Left lung (tissue), 10 donors: ENCODE results near the gene DSCAM. TPM values are rescaled to one million over a fixed set of nuclear protein-coding genes. Genes with fewer than 3 reads are reported as not detected.

Experiments used
- ATAC-seq: fragments of 200-7000 bp; cut with Tn5 transposase; one replicate; pipeline ENCODE4 v1.9.1; 2020; ENCODE audit warnings: moderate library complexity
- DNase-seq, 4 donors: peaks; one replicate each; pipeline ENCODE4 v3.0.0-alpha.2; 2013 to 2020
- H3K27ac ChIP-seq, 2 donors: fragments of 200-600 bp; sonication (generic) in 1 of 2; one replicate each; pipeline versions ENCODE4 v1.5.0 to v1.8.0; 2020 to 2021
- H3K27me3 ChIP-seq, 2 donors: fragments of 200-600 bp; sonication (generic) in 1 of 2; one replicate each; pipeline versions ENCODE4 v1.5.0 to v1.8.0; 2020 to 2021
- H3K36me3 ChIP-seq, 2 donors: fragments of 200-600 bp; sonication (generic) in 1 of 2; one replicate each; pipeline versions ENCODE4 v1.5.0 to v1.8.0; 2020 to 2021
- H3K4me1 ChIP-seq, 2 donors: fragments of 200-600 bp; one replicate each; pipeline ENCODE4 v1.8.0; 2021
- H3K4me3 ChIP-seq, 2 donors: fragments of 200-600 bp; sonication (generic) in 1 of 2; one replicate each; pipeline versions ENCODE4 v1.5.0 to v1.8.0; 2020 to 2021; ENCODE audit warnings: mild to moderate bottlenecking in 1 of 2
- H3K9me3 ChIP-seq, 2 donors: fragments of 200-600 bp; sonication (generic) in 1 of 2; one replicate each; pipeline versions ENCODE4 v1.5.0 to v1.8.0; 2020 to 2021
- intact Hi-C, 2 donors: fragments of 100-400 bp; cut with DNase I; formaldehyde crosslinking; loops; one replicate each; pipeline versions ENCODE4 v1.11.2 to v1.14.2; 2022
- polyA plus RNA-seq, 6 donors: library from polyadenylated mRNA; unstranded; fragments of 120-200 nt; gene quantifications; one replicate each; pipeline ENCODE4 v1.2.1, GENCODE V29; 2013; ENCODE audit not compliant: insufficient read length in 6 of 6
- total RNA-seq, 2 donors: library from RNA; stranded (reverse); fragmentation: NEBNext Ultra II Directional; extraction: Animal tissue kit (Norgen Biotek cat#: 25700); gene quantifications; one replicate each; pipeline ENCODE4 v1.2.1, GENCODE V29; 2021
- TF ChIP-seq, protein P1 (sequence below), 2 donors: fragments of 200-600 bp; sonication (generic) in 1 of 2; IDR thresholded peaks; one replicate each; pipeline versions ENCODE4 v1.5.0 to v1.8.0; 2021; ENCODE audit warnings: antibody characterized with exemption in 2 of 2
- donor health status: DM: no; HTN: yes; CAD: no.
- donor health status: DM: no; HTN: no; CAD: no.

The DSCAM gene
- total and polyA plus RNA-seq, 8 donors, result 0.03 to 0.24 (median 0.07) TPM; not detected in 1

DNA sequence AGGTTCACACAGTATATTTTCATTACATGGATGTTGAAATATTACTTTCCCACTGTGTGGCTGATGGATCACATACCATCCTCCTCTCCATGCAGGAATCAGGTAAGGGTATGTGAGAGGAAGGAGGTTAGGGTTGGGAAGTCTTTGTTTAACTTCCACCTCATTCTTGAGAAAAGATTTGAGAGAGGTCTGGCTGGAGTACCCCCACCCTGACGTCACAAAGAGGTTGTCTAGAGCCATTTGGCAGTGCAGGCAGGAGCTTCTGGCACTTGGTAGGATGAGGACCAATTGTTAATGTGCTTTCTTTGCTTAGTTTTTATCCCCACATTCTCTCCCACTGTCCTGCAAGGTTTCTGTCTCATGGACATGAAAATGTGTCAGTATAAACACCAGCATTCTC lies 356.6 kb downstream of the DSCAM start:
- no peaks in the 10 kb centered on the region for H3K36me3 ChIP-seq
- intact Hi-C loops, result no loop called here
- H3K27me3 ChIP-seq, result no peaks in the 10 kb centered on the region
- no peak for DNase-seq
- ATAC-seq, result peak; percentile 56
- no peak overlapping the region for H3K27ac ChIP-seq
- peaks cover 0 to 25% of the 10 kb centered on the region in 2 donors for H3K9me3 ChIP-seq
- no peak overlapping the region for H3K4me3 ChIP-seq
- TF ChIP-seq, protein P1, sequence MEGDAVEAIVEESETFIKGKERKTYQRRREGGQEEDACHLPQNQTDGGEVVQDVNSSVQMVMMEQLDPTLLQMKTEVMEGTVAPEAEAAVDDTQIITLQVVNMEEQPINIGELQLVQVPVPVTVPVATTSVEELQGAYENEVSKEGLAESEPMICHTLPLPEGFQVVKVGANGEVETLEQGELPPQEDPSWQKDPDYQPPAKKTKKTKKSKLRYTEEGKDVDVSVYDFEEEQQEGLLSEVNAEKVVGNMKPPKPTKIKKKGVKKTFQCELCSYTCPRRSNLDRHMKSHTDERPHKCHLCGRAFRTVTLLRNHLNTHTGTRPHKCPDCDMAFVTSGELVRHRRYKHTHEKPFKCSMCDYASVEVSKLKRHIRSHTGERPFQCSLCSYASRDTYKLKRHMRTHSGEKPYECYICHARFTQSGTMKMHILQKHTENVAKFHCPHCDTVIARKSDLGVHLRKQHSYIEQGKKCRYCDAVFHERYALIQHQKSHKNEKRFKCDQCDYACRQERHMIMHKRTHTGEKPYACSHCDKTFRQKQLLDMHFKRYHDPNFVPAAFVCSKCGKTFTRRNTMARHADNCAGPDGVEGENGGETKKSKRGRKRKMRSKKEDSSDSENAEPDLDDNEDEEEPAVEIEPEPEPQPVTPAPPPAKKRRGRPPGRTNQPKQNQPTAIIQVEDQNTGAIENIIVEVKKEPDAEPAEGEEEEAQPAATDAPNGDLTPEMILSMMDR (IDR thresholded peaks at IDR 0.05), result no peak
- no peaks in the 10 kb centered on the region for H3K4me1 ChIP-seq

DNA sequence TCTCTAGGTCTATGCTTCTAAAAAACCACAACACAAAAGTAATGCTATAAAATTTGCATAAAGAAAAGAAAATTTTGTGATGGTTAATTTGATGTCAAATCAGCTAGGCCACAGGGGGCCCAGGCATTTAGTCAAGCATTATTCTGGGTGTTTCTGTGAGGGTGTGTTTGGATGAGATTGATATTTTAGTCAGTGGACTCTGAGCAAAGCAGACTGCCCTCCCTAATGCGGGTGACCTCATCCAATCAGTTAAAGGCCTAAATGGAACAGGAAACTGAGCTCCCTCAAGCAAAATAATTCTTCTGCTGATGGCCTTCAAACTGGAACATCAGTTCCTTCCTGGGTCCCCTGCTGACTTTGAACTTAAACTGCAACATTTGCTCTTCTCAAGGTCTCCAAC lies 358.0 kb downstream of the DSCAM start:
- H3K27me3 ChIP-seq, result no peaks in the 10 kb centered on the region
- TF ChIP-seq, protein P1 (IDR thresholded peaks at IDR 0.05), result no peak
- no peak overlapping the region for H3K27ac ChIP-seq
- H3K9me3 ChIP-seq, result peaks cover 0 to 25% of the 10 kb centered on the region in 2 donors
- H3K4me3 ChIP-seq, result no peak overlapping the region
- no peaks in the 10 kb centered on the region for H3K4me1 ChIP-seq
- DNase-seq (no peak), ATAC-seq (no peak)
- H3K36me3 ChIP-seq, result no peaks in the 10 kb centered on the region
- intact Hi-C loops, result no loop called here

DNA sequence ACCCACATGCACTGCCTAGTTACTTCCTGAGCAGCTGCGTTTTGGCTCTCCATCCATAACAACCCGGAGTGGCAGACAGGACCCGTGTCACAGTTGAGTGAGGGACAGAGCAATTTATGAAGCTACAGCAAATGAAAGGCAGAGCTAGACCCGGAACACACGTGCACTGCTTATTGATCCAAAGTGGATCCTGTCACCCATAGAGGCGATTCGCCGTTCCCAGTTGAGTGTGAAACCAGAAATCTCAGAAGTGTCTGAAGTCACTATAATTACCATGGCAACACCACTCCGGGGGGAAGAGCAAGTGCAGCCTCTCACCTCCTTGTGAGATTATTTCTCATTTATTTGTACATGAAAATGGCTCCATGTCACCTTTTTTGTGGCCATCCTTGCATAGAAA lies 365.2 kb downstream of the DSCAM start:
- H3K4me1 ChIP-seq, result no peaks in the 10 kb centered on the region
- H3K9me3 ChIP-seq, result no peaks in the 10 kb centered on the region
- TF ChIP-seq, protein P1 (IDR thresholded peaks at IDR 0.05), result no peak
- H3K36me3 ChIP-seq, result no peaks in the 10 kb centered on the region
- no peak for DNase-seq
- no peaks in the 10 kb centered on the region for H3K27me3 ChIP-seq
- no peak overlapping the region for H3K4me3 ChIP-seq
- no peak for ATAC-seq
- intact Hi-C loops, result no loop called here
- no peak overlapping the region for H3K27ac ChIP-seq

DNA sequence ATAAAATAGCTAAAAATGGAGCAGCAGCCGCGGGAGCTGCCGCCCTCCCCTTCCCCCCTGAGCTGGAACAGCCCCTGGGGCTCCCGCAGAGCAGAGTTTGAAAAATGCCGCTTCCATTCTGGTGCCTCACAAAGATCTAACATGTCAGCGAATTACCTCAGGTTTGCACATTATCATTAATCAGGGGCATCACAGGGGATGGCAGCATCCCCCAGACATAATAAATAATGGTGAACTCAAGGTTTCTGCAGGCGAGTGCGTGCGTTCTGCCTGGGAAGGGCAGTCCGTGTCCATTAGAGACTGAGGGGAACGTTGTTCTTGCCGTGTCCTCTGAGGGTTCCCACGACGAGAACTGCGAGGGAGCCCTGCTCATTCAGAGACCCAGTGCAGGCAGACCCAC lies 372.4 kb downstream of the DSCAM start:
- Histone ChIP-seq H3K4me1 (no peaks in the 10 kb centered on the region), H3K27ac (no peak overlapping the region), H3K9me3 (no peaks in the 10 kb centered on the region), H3K4me3 (no peak overlapping the region), H3K27me3 (no peaks in the 10 kb centered on the region), H3K36me3 (no peaks in the 10 kb centered on the region)
- TF ChIP-seq, protein P1 (IDR thresholded peaks at IDR 0.05), result no peak
- intact Hi-C loops, result no loop called here
- DNase-seq (peak in 1 of 4 donors; percentile 38), ATAC-seq (no peak)

DNA sequence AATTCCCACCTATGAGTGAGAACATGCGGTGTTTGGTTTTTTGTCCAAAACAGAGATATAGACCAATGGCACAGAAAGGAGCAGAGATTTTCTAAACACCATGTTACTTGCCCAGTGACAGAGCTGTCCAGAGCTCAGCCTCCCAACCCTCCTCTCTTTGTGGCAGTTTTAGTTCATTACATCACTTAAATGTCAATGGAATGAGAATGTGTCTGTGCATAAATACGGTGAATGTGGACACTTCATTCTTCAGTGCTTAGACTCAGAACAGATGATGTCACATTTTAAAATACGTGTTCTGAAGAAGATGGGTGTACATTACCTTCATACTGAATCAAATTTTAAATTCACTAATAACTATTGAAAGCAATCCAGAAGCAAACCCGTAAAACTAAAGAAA lies 374.9 kb downstream of the DSCAM start:
- intact Hi-C loops, result no loop called here
- Histone ChIP-seq H3K27me3 (no peaks in the 10 kb centered on the region), H3K4me3 (no peak overlapping the region), H3K4me1 (no peaks in the 10 kb centered on the region), H3K9me3 (no peaks in the 10 kb centered on the region), H3K36me3 (no peaks in the 10 kb centered on the region), H3K27ac (no peak overlapping the region)
- TF ChIP-seq, protein P1 (IDR thresholded peaks at IDR 0.05), result no peak
- no peak for DNase-seq
- no peak for ATAC-seq
